ENCODE data around the gene ICAM5.
A peak's percentile ranks its signal among the peaks of the same experiment; 100 is the strongest.
"Not testable (repeated sequence)": the region's sequence is repeated elsewhere in the genome, so short reads cannot be mapped to it uniquely, and the experiment has no call there.

The ICAM5 gene

GRCh38 chr19:10289836-10290356 lies at the start of gene ICAM5:
Gene ICAM5, plus strand, starts transcription at chr19:10289952. Its CDS starts 92 bp downstream, at chr19:10290044.
- peak in 1 of 4 experiments; percentile 13 for DNase-seq

GRCh38 chr19:10241826-10242449 lies 47.8 kb upstream of the ICAM5 start:
- DNase-seq, result not testable (repeated sequence)

- no peak for DNase-seq
Observed at GRCh38 chr19:10243606-10244005, 46.1 kb upstream of the ICAM5 start.

GRCh38 chr19:10245189-10245939 lies 44.4 kb upstream of the ICAM5 start:
- DNase-seq, result no peak

GRCh38 chr19:10246511-10246910 lies 43.2 kb upstream of the ICAM5 start:
- no peak for DNase-seq

GRCh38 chr19:10251792-10252694 lies 37.7 kb upstream of the ICAM5 start, which contains the start of gene MRPL4:
Gene MRPL4, plus strand, starts transcription at chr19:10252214. Its CDS starts 40 bp downstream, at chr19:10252254.
- DNase-seq, result peak; percentile 86 to 94 (median 92)

GRCh38 chr19:10252707-10253106 lies 37.0 kb upstream of the ICAM5 start:
- DNase-seq, result no peak

- no peak for DNase-seq
Observed at GRCh38 chr19:10254244-10254643, 35.5 kb upstream of the ICAM5 start.

- DNase-seq, result no peak
Observed at GRCh38 chr19:10255358-10255757, 34.4 kb upstream of the ICAM5 start.

- no peak for DNase-seq
Observed at GRCh38 chr19:10256551-10256950, 33.2 kb upstream of the ICAM5 start.

- no peak for DNase-seq
Observed at GRCh38 chr19:10256970-10257615, 32.7 kb upstream of the ICAM5 start.

GRCh38 chr19:10258080-10258710 lies 31.6 kb upstream of the ICAM5 start:
- no peak for DNase-seq

- DNase-seq, result peak; percentile 50 to 77 (median 64)
Observed at GRCh38 chr19:10259162-10259905, 30.4 kb upstream of the ICAM5 start.

- DNase-seq, result no peak
Observed at GRCh38 chr19:10260141-10260584, 29.6 kb upstream of the ICAM5 start.

- DNase-seq, result no peak
Observed at GRCh38 chr19:10262771-10263170, 27.0 kb upstream of the ICAM5 start.

GRCh38 chr19:10266706-10267105 lies 23.0 kb upstream of the ICAM5 start:
- DNase-seq, result no peak

- no peak for DNase-seq
Observed at GRCh38 chr19:10268071-10268470, 21.7 kb upstream of the ICAM5 start.

- peak; percentile 66 to 87 (median 84) for DNase-seq
Observed at GRCh38 chr19:10269333-10270179, 20.2 kb upstream of the ICAM5 start.

GRCh38 chr19:10270180-10270615 lies 19.6 kb upstream of the ICAM5 start:
- peak in 1 of 4 experiments; percentile 25 for DNase-seq

Data from activated naive CD4-positive, alpha-beta T cell (primary cell).